ENCODE results near the gene ATAD3B.

ATAD3B gene

GRCh38 chr1:1489231-1489630, 17.7 kb downstream of the ATAD3B start:
- no peak overlapping the region for H3K4me3 ChIP-seq (ENCODE audit: low read depth, low read length, poor library complexity, severe bottlenecking)
- no peaks in the 10 kb centered on the region for H3K4me1 ChIP-seq (ENCODE audit: insufficient read depth, low read length, severe bottlenecking)
- H3K4me2 ChIP-seq (ENCODE audit: low read length) = no peak overlapping the region
- H3K36me3 ChIP-seq (ENCODE audit: insufficient read depth, low read length) = peaks cover 71% of the 10 kb centered on the region
- H3K79me2 ChIP-seq (ENCODE audit: insufficient read depth, low read length) = no peaks in the 10 kb centered on the region
- no peak for TF ChIP-seq EZH2 (IDR thresholded peaks at IDR 0.05; ENCODE audit: borderline replicate concordance, low read length)
- TF ChIP-seq, protein P1, sequence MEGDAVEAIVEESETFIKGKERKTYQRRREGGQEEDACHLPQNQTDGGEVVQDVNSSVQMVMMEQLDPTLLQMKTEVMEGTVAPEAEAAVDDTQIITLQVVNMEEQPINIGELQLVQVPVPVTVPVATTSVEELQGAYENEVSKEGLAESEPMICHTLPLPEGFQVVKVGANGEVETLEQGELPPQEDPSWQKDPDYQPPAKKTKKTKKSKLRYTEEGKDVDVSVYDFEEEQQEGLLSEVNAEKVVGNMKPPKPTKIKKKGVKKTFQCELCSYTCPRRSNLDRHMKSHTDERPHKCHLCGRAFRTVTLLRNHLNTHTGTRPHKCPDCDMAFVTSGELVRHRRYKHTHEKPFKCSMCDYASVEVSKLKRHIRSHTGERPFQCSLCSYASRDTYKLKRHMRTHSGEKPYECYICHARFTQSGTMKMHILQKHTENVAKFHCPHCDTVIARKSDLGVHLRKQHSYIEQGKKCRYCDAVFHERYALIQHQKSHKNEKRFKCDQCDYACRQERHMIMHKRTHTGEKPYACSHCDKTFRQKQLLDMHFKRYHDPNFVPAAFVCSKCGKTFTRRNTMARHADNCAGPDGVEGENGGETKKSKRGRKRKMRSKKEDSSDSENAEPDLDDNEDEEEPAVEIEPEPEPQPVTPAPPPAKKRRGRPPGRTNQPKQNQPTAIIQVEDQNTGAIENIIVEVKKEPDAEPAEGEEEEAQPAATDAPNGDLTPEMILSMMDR (IDR thresholded peaks at IDR 0.05; ENCODE audit: low read length) = no peak
- no peak overlapping the region for H3K27ac ChIP-seq (ENCODE audit: low read depth, low read length, poor library complexity, severe bottlenecking)
- H3F3A ChIP-seq (ENCODE audit: insufficient read depth, low read length) = no peaks in the 10 kb centered on the region
- no peak overlapping the region for H2AFZ ChIP-seq (ENCODE audit: low read length)
- no peaks in the 10 kb centered on the region for H3K9me3 ChIP-seq (ENCODE audit: low read length)
- H4K20me1 ChIP-seq (ENCODE audit: insufficient read depth, low read length) = no peaks in the 10 kb centered on the region
- no peaks in the 10 kb centered on the region for H3K27me3 ChIP-seq (ENCODE audit: insufficient read depth, low read length)
- no peak overlapping the region for H3K9ac ChIP-seq (ENCODE audit: low read length)
- no peaks in the 10 kb centered on the region for H3K9me2 ChIP-seq (ENCODE audit: low read depth, low read length)

DNA sequence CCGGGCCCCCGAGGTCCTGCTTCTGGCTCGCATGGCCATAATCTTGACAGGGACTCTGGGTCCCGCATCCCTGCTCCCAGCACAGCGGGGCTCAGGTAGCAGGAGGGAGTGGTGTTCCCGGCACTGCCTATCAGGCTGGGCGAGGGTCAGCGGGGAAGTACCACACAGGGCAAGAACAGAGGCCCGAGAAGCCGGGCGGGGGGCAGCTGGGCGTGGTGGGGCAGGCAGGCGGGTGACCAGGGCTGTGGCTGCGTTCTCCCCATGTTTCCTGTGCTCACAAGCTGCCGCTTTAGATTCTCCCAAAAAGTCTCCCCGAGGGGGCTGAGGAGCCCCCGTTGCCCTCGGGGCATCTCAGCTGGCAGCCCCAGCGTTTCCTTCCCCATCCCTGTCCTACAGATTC, 18.3 kb downstream of the ATAD3B start:
- no peak overlapping the region for H2AFZ ChIP-seq (ENCODE audit: low read length)
- no peak overlapping the region for H3K9ac ChIP-seq (ENCODE audit: low read length)
- no peak overlapping the region for H3K4me2 ChIP-seq (ENCODE audit: low read length)
- no peaks in the 10 kb centered on the region for H3F3A ChIP-seq (ENCODE audit: insufficient read depth, low read length)
- TF ChIP-seq, protein P1 (IDR thresholded peaks at IDR 0.05; ENCODE audit: low read length) = no peak
- TF ChIP-seq EZH2 (IDR thresholded peaks at IDR 0.05; ENCODE audit: borderline replicate concordance, low read length) = no peak
- H3K9me3 ChIP-seq (ENCODE audit: low read length) = no peaks in the 10 kb centered on the region
- H3K4me1 ChIP-seq (ENCODE audit: insufficient read depth, low read length, severe bottlenecking) = no peaks in the 10 kb centered on the region
- no peaks in the 10 kb centered on the region for H3K27me3 ChIP-seq (ENCODE audit: insufficient read depth, low read length)
- no peak overlapping the region for H3K4me3 ChIP-seq (ENCODE audit: low read depth, low read length, poor library complexity, severe bottlenecking)
- no peak overlapping the region for H3K27ac ChIP-seq (ENCODE audit: low read depth, low read length, poor library complexity, severe bottlenecking)
- peaks cover 67% of the 10 kb centered on the region for H3K36me3 ChIP-seq (ENCODE audit: insufficient read depth, low read length)
- no peaks in the 10 kb centered on the region for H3K79me2 ChIP-seq (ENCODE audit: insufficient read depth, low read length)
- H4K20me1 ChIP-seq (ENCODE audit: insufficient read depth, low read length) = no peaks in the 10 kb centered on the region
- H3K9me2 ChIP-seq (ENCODE audit: low read depth, low read length) = no peaks in the 10 kb centered on the region

GRCh38 chr1:1490633-1491230, 19.2 kb downstream of the ATAD3B start:
- no peaks in the 10 kb centered on the region for H3F3A ChIP-seq (ENCODE audit: insufficient read depth, low read length)
- no peaks in the 10 kb centered on the region for H3K27me3 ChIP-seq (ENCODE audit: insufficient read depth, low read length)
- H3K4me1 ChIP-seq (ENCODE audit: insufficient read depth, low read length, severe bottlenecking) = no peaks in the 10 kb centered on the region
- H3K79me2 ChIP-seq (ENCODE audit: insufficient read depth, low read length) = no peaks in the 10 kb centered on the region
- H3K4me3 ChIP-seq (ENCODE audit: low read depth, low read length, poor library complexity, severe bottlenecking) = no peak overlapping the region
- no peaks in the 10 kb centered on the region for H3K9me2 ChIP-seq (ENCODE audit: low read depth, low read length)
- no peak overlapping the region for H3K27ac ChIP-seq (ENCODE audit: low read depth, low read length, poor library complexity, severe bottlenecking)
- H3K36me3 ChIP-seq (ENCODE audit: insufficient read depth, low read length) = peaks cover 74% of the 10 kb centered on the region
- no peak overlapping the region for H3K9ac ChIP-seq (ENCODE audit: low read length)
- TF ChIP-seq, protein P1 (IDR thresholded peaks at IDR 0.05; ENCODE audit: low read length) = no peak
- no peak for TF ChIP-seq EZH2 (IDR thresholded peaks at IDR 0.05; ENCODE audit: borderline replicate concordance, low read length)
- H3K9me3 ChIP-seq (ENCODE audit: low read length) = no peaks in the 10 kb centered on the region
- H3K4me2 ChIP-seq (ENCODE audit: low read length) = no peak overlapping the region
- no peaks in the 10 kb centered on the region for H4K20me1 ChIP-seq (ENCODE audit: insufficient read depth, low read length)
- H2AFZ ChIP-seq (ENCODE audit: low read length) = no peak overlapping the region

All from OCI-LY1 (cell line).